GM12892 (cell line): ENCODE measurements around the gene SLC44A1.

Source experiments
- DNase-seq: peaks from one replicate; pipeline ENCODE4 v3.0.0; 2011; ENCODE audit not compliant: insufficient read length
- FAIRE-seq: peaks from 2 replicates; lab custom pipeline; 2011; peaks lifted over from hg19 to GRCh38; lab: Jason Lieb, UNC
- POLR2A ChIP-seq: IDR thresholded peaks from 2 replicates; pipeline ENCODE4 v1.6.1; 2011; ENCODE audit warnings: low read depth, low read length, control low read depth
- POLR2AphosphoS5 ChIP-seq: IDR thresholded peaks from 2 replicates; pipeline ENCODE4 v1.6.1; 2011; ENCODE audit warnings: low read depth, low read length, control low read depth
- TAF1 ChIP-seq: IDR thresholded peaks from 2 replicates; pipeline ENCODE4 v1.6.1; 2011; ENCODE audit warnings: low read depth, mild to moderate bottlenecking, control low read depth, low read length, borderline replicate concordance

The SLC44A1 gene

GRCh38 chr9:105359892-105360291 is 115.4 kb downstream of the SLC44A1 start:
- DNase-seq: no peak
- peak; percentile 61 for FAIRE-seq
- TF ChIP-seq TAF1 (no peak), POLR2A (no peak), POLR2AphosphoS5 (no peak)

- DNase-seq (no peak), FAIRE-seq (no peak)
- no peak for TF ChIP-seq TAF1
- no peak for TF ChIP-seq POLR2A
Observed at GRCh38 chr9:105360344-105360743, 115.9 kb downstream of the SLC44A1 start.

GRCh38 chr9:105361873-105362272 is 117.4 kb downstream of the SLC44A1 start:
- DNase-seq (no peak), FAIRE-seq (no peak)
- no peak for TF ChIP-seq TAF1
- TF ChIP-seq POLR2A: no peak
- no peak for TF ChIP-seq POLR2AphosphoS5

GRCh38 chr9:105362470-105362869 is 118.0 kb downstream of the SLC44A1 start:
- no peak for FAIRE-seq
- TF ChIP-seq POLR2A: no peak
- TF ChIP-seq POLR2AphosphoS5: no peak
- no peak for TF ChIP-seq TAF1
- DNase-seq: no peak

GRCh38 chr9:105363837-105364236 is 119.4 kb downstream of the SLC44A1 start:
- FAIRE-seq: no peak
- TF ChIP-seq POLR2AphosphoS5: no peak
- no peak for TF ChIP-seq POLR2A
- TF ChIP-seq TAF1: no peak

GRCh38 chr9:105369911-105370310 is 125.5 kb downstream of the SLC44A1 start:
- FAIRE-seq (no peak), DNase-seq (no peak)
- TF ChIP-seq TAF1 (no peak), POLR2A (no peak), POLR2AphosphoS5 (no peak)

More at GRCh38 chr9:105363837-105364236, 119.4 kb downstream of the SLC44A1 start:
- no peak for DNase-seq

GRCh38 chr9:105373723-105374122 is 129.3 kb downstream of the SLC44A1 start:
- no peak for FAIRE-seq
- no peak for DNase-seq
- no peak for TF ChIP-seq POLR2A
- no peak for TF ChIP-seq TAF1
- TF ChIP-seq POLR2AphosphoS5: no peak

GRCh38 chr9:105375323-105375722 is 130.9 kb downstream of the SLC44A1 start:
- DNase-seq: no peak
- no peak for TF ChIP-seq POLR2AphosphoS5
- TF ChIP-seq TAF1: no peak
- TF ChIP-seq POLR2A: no peak
- no peak for FAIRE-seq

GRCh38 chr9:105376893-105377292 is 132.4 kb downstream of the SLC44A1 start:
- no peak for DNase-seq
- FAIRE-seq: no peak
- TF ChIP-seq TAF1: no peak
- TF ChIP-seq POLR2A: no peak

- DNase-seq: no peak
- FAIRE-seq: peak; percentile 92
- TF ChIP-seq POLR2A: 0 out of 2 replicates have a peak, but pooled peaks have one; percentile 35
- TF ChIP-seq TAF1: no peak
- TF ChIP-seq POLR2AphosphoS5: no peak
Observed at GRCh38 chr9:105385381-105385985, 141.0 kb downstream of the SLC44A1 start.

- TF ChIP-seq POLR2A (no peak), TAF1 (no peak), POLR2AphosphoS5 (no peak)
- no peak for FAIRE-seq
- no peak for DNase-seq
Observed at GRCh38 chr9:105389796-105390195, 145.3 kb downstream of the SLC44A1 start.

GRCh38 chr9:105390871-105391270 is 146.4 kb downstream of the SLC44A1 start:
- FAIRE-seq: no peak
- DNase-seq: no peak

More at GRCh38 chr9:105390871-105391270, 146.4 kb downstream of the SLC44A1 start:
- TF ChIP-seq POLR2AphosphoS5 (no peak), POLR2A (no peak), TAF1 (no peak)
